Nephron progenitor cell (in vitro differentiated cells): ENCODE data around the gene NME7.
"Not testable (repeated sequence)": the region's sequence is repeated elsewhere in the genome, so short reads cannot be mapped to it uniquely, and the experiment has no call there.

Experiments
- DNase-seq: peaks from one replicate; pipeline ENCODE4 v3.0.0; 2021
- H3K27ac Mint-ChIP-seq: 2 replicates; pipeline ENCODE4 v1.8.0; 2021; ENCODE audit warnings: mild to moderate bottlenecking, moderate library complexity, mixed read lengths
- H3K27me3 Mint-ChIP-seq: 2 replicates; pipeline ENCODE4 v1.8.0; 2021; ENCODE audit warnings: mild to moderate bottlenecking, low read depth, mixed read lengths; ENCODE audit not compliant: poor library complexity
- H3K36me3 Mint-ChIP-seq: 2 replicates; pipeline ENCODE4 v1.8.0; 2021; ENCODE audit warnings: low read depth, mixed read lengths
- H3K4me1 Mint-ChIP-seq: 2 replicates; pipeline ENCODE4 v1.8.0; 2021; ENCODE audit warnings: mixed read lengths
- H3K4me3 Mint-ChIP-seq: 2 replicates; pipeline ENCODE4 v1.8.0; 2021; ENCODE audit warnings: mild to moderate bottlenecking, moderate library complexity, mixed read lengths
- H3K9me3 Mint-ChIP-seq: 2 replicates; pipeline ENCODE4 v1.8.0; 2021; ENCODE audit warnings: mild to moderate bottlenecking, moderate library complexity, mixed read lengths
- TF ChIP-seq, protein P1 (sequence below): fragments of 200-600 bp; sonication (generic); IDR thresholded peaks from 2 replicates; pipeline ENCODE4 v1.5.0; 2021; ENCODE audit warnings: antibody characterized with exemption

The NME7 gene

DNA sequence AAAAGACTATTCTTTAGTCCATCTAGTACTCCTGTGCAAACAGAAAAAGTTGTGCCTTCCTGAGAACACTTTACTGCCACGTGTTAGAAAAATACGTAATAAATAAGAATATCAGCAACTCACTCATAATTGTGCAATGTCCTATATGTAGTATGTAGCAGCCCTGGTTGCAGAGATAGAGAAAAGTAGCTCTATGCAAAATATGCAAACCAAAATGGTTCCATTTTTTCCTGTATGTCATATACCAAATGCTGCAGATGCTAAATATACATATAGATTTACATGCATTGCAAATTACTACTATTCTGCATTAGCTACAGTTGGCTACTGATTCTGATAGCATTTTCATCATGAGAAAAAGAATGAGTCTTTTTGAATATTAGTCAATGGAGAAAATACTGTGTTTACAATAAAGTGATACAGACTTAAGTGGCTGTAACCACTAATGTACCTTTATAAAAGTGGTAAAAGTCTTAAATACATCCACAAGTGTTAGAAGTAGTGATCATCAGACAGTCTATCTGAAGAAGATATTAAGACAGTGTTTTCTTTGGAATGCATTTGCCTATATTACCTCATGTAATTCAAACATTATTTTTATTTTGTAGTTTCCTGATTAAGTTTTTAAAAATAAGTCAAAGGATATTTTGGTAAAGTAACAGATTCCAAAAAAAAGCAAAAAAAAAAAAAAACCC lies 19.8 kb downstream of the NME7 start:
- H3K4me1 Mint-ChIP-seq, result no peaks in the 10 kb centered on the region
- no peaks in the 10 kb centered on the region for H3K27me3 Mint-ChIP-seq
- no peak overlapping the region for H3K27ac Mint-ChIP-seq
- peaks cover 12% of the 10 kb centered on the region for H3K36me3 Mint-ChIP-seq
- H3K4me3 Mint-ChIP-seq, result no peak overlapping the region
- H3K9me3 Mint-ChIP-seq, result peaks cover 17% of the 10 kb centered on the region
- no peak for DNase-seq
- TF ChIP-seq, protein P1, sequence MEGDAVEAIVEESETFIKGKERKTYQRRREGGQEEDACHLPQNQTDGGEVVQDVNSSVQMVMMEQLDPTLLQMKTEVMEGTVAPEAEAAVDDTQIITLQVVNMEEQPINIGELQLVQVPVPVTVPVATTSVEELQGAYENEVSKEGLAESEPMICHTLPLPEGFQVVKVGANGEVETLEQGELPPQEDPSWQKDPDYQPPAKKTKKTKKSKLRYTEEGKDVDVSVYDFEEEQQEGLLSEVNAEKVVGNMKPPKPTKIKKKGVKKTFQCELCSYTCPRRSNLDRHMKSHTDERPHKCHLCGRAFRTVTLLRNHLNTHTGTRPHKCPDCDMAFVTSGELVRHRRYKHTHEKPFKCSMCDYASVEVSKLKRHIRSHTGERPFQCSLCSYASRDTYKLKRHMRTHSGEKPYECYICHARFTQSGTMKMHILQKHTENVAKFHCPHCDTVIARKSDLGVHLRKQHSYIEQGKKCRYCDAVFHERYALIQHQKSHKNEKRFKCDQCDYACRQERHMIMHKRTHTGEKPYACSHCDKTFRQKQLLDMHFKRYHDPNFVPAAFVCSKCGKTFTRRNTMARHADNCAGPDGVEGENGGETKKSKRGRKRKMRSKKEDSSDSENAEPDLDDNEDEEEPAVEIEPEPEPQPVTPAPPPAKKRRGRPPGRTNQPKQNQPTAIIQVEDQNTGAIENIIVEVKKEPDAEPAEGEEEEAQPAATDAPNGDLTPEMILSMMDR, result no peak

DNA sequence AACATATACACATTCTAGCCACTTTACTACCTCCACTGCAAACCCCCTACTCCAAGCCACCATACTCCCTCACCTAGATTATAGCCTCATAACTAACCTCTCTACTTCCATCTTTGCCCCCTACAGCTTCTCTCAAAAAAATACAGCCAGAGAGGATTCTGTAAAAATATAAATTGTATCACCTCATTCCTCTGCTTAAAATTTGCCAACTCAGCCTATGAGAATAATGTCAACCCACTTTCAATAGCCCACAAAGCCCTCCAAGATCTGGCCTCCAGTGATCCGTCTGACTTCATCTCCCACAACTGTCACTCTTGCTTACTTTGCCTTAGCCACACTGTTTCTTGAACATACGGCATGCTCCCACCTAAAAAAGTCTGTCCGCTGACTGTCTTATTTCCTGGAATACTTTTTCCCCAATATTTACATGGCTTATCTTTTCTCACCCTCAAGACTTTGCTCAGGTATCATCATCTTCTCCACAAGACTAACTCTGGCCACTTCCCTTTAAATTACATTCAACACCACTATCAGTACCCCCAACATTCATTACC lies 21.5 kb downstream of the NME7 start:
- no peak for DNase-seq
- H3K36me3 Mint-ChIP-seq, result peaks cover 5% of the 10 kb centered on the region
- TF ChIP-seq, protein P1, result no peak
- no peak overlapping the region for H3K4me3 Mint-ChIP-seq
- H3K27me3 Mint-ChIP-seq, result no peaks in the 10 kb centered on the region
- peaks cover 3% of the 10 kb centered on the region for H3K9me3 Mint-ChIP-seq
- H3K27ac Mint-ChIP-seq, result peak overlapping the region; percentile 4
- no peaks in the 10 kb centered on the region for H3K4me1 Mint-ChIP-seq

DNA sequence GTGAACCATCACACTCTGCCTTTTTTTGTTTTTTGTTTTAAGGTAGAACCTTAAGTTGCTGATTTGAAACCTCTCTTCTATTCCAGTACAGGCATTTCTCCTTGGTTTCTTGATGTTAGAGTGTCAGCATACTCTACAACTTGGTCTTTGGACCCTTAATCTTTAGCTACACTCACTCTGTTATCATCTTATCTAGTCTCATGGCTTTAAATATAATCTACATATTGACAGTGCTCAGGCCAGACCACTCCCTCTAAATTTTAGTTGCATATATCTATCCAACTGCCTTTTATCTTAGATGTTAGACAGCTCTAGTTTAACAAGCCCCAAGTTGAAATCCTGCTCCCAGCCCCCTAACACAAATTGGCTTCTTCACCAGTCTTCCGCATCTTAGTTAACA lies 22.1 kb downstream of the NME7 start:
- no peak for DNase-seq
- Mint-ChIP-seq H3K9me3 (peaks cover 8% of the 10 kb centered on the region), H3K27ac (peak overlapping the region; percentile 4), H3K4me3 (no peak overlapping the region), H3K27me3 (no peaks in the 10 kb centered on the region), H3K4me1 (no peaks in the 10 kb centered on the region), H3K36me3 (peaks cover 11% of the 10 kb centered on the region)
- TF ChIP-seq, protein P1, result no peak

DNA sequence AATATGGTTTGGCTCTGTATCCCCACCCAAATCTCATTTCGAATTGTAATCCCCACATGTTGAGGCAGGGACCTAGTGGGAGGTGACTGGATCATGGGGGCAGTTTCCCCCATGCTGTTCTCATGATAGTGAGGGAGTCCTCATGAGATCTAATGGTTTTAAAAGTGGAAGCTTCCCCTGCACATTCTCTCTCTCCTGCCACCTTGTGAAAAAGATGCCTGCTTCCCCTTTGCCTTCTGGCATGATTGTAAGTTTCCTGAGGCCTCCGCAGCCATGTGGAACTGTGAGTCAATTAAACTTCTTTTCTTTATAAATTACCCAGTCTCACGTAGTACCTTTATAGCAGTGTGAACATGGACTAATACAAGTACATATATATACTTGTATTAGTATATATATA lies 25.5 kb downstream of the NME7 start:
- not testable (repeated sequence) for H3K27ac Mint-ChIP-seq, H3K27me3 Mint-ChIP-seq, DNase-seq, H3K4me3 Mint-ChIP-seq, H3K4me1 Mint-ChIP-seq
- peaks cover 40% of the 10 kb centered on the region for H3K36me3 Mint-ChIP-seq
- peaks cover 19% of the 10 kb centered on the region for H3K9me3 Mint-ChIP-seq

DNA sequence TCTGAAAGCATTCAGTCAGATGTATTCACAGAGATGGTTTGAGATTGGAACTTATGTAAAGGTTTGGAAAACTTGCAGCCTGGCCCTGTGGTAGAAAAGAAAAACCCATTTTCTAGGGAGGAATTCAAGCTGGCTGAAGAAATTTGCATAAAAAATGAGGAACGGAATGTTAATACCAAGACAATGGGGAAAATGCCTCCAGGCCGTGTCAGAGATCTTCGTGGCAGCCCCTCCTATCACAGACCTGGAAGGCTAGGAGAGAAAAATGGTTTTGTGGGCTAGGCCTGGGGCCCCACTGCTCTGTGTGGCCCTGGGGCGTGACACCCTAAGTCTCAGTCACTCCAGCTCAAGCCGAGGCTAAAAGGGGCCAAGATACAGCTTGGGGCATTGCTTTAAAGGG lies 26.7 kb downstream of the NME7 start:
- Mint-ChIP-seq H3K9me3 (peaks cover 27% of the 10 kb centered on the region), H3K4me1 (no peaks in the 10 kb centered on the region), H3K27me3 (no peaks in the 10 kb centered on the region), H3K27ac (no peak overlapping the region), H3K36me3 (peaks cover 48% of the 10 kb centered on the region), H3K4me3 (no peak overlapping the region)
- TF ChIP-seq, protein P1, result no peak
- DNase-seq, result no peak

DNA sequence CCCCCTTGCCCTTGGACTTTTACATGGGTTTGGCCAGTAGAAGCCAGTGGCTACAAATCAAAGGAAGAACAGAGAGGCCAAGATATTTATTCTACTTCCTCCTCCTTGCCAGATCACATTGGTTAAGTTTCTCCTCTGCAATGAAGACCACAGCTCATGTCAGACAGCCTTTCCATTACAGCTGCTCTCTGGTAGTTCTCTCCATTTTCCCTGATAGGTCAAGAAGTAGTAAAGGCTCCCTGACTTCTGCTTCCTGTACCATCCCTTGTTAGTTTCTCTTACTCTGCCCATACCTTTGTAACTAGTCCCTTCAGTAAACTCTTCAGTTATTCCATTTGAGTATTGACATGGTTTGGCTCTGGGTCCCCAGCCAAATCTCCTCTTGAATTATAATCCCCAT lies 27.8 kb downstream of the NME7 start:
- no peak overlapping the region for H3K27ac Mint-ChIP-seq
- no peaks in the 10 kb centered on the region for H3K4me1 Mint-ChIP-seq
- DNase-seq, result no peak
- no peaks in the 10 kb centered on the region for H3K27me3 Mint-ChIP-seq
- TF ChIP-seq, protein P1, result no peak
- peaks cover 58% of the 10 kb centered on the region for H3K36me3 Mint-ChIP-seq
- H3K9me3 Mint-ChIP-seq, result peaks cover 35% of the 10 kb centered on the region
- H3K4me3 Mint-ChIP-seq, result no peak overlapping the region
